Fibroblast of mammary gland (primary cell): ENCODE measurements around the gene EIF3A.
"Not testable (repeated sequence)": the region's sequence is repeated elsewhere in the genome, so short reads cannot be mapped to it uniquely, and the experiment has no call there.

Source experiments
- DNase-seq: peaks from one replicate; pipeline ENCODE4 v3.0.0-alpha.2; 2010; ENCODE audit warnings: low read depth
- H3K4me3 ChIP-seq: 2 replicates; pipeline ENCODE4 v1.5.1; 2011; ENCODE audit warnings: low read depth, mild to moderate bottlenecking, low read length, moderate library complexity; ENCODE audit not compliant: control insufficient read depth
- TF ChIP-seq, protein P1 (sequence below): conservative IDR thresholded peaks from 2 replicates; pipeline ENCODE4 v1.5.1; 2011; ENCODE audit warnings: low read depth, low read length, inconsistent platforms; ENCODE audit not compliant: control insufficient read depth, insufficient read depth

The EIF3A gene

DNA sequence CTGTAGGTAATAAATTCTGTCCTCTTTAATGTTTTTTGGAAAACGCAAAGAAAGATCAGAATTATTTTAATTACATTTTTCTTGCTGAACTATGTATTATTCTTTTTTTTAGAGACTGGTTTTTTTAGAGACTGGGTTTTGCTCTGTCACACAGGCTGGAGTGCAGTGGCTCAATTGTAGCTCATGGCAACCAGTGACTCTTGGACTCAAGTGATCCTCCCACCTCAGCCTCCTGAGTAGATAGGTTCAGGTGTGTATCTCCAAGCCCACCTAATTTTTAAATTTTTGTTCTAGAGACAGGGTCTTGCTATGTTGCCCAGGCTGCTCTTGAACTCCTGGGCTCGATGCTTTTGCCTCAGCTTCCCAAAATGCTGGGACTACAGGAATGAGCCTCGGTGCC is 18.0 kb upstream of the EIF3A start:
- no peak overlapping the region for H3K4me3 ChIP-seq
- no peak for DNase-seq
- TF ChIP-seq, protein P1, sequence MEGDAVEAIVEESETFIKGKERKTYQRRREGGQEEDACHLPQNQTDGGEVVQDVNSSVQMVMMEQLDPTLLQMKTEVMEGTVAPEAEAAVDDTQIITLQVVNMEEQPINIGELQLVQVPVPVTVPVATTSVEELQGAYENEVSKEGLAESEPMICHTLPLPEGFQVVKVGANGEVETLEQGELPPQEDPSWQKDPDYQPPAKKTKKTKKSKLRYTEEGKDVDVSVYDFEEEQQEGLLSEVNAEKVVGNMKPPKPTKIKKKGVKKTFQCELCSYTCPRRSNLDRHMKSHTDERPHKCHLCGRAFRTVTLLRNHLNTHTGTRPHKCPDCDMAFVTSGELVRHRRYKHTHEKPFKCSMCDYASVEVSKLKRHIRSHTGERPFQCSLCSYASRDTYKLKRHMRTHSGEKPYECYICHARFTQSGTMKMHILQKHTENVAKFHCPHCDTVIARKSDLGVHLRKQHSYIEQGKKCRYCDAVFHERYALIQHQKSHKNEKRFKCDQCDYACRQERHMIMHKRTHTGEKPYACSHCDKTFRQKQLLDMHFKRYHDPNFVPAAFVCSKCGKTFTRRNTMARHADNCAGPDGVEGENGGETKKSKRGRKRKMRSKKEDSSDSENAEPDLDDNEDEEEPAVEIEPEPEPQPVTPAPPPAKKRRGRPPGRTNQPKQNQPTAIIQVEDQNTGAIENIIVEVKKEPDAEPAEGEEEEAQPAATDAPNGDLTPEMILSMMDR, result no peak

DNA sequence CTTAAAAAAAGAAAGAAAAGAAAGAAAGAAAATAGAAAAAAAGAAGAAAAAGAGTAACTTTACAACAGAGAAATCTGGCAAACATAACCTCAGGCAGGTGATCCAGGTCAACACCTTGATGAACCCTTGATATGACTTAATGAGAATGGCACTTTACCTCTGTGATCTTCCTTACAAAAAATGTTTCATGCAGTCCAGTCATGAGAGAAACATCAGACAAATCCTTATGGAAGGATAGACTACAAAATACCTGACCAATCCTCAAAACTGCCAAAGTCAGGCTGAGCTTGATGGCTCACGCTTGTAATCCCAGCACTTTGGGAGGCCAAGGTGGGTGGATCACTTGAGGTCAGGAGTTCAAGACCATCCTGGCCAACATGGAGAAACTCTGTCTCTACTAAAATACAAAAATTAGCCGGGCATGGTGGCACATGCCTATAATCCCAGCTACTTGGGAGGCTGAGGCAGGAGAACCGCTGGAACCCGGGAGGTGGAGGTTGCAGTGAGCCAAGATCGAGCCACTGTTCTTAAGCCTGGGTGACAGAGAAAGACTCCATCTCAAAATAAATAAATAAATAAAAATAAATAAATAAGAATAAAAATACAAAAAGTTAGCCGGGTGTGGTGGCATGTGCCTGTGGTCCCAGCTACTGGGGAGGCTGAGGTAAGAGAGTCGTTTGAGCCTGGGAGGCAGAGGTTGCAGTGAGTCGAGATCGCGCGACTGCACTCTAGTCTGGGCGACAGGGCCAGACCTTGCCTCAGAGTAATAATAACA is 16.2 kb upstream of the EIF3A start:
- DNase-seq, H3K4me3 ChIP-seq: not testable (repeated sequence)

DNA sequence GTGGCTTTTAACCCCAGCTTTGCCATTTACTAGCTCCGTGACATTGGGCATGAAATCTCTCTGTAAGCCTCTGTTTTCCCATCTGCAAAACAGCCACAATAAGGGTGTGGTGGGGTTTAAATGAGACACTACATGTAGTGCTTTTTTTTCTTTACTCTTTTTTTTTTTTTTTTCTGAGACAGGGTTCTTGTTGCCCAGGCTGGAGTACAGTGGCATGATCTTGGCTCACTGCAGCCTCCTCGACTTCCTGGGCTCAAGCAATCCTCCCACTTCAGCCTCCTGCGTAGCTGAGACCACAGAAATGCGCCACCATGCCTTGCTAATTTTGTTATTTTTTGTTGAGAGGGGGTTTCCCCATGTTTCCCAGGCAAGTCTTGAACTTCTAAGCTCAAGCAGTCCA is 15.0 kb upstream of the EIF3A start:
- no peak for DNase-seq
- TF ChIP-seq, protein P1, result no peak
- no peak overlapping the region for H3K4me3 ChIP-seq

DNA sequence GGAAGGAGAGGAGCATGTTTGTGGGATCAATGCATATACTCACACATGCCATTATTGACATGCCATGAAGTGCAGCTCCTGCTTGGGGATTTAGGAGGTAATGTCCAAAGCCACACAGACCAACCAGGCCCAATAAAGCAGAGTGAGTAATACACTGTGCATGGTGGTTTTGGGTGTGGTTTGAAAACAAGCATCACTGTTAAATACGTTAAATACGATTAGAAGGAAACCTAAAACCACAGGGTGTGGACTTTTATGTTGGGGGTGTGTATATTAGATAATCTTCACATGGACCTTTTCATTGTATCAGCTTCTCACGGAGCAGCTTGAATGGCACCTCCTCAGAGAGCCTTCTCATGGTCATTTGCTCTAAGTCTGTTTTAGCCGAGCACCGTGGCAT is 10.4 kb upstream of the EIF3A start:
- TF ChIP-seq, protein P1, result no peak
- peak; percentile 91 for DNase-seq
- no peak overlapping the region for H3K4me3 ChIP-seq

DNA sequence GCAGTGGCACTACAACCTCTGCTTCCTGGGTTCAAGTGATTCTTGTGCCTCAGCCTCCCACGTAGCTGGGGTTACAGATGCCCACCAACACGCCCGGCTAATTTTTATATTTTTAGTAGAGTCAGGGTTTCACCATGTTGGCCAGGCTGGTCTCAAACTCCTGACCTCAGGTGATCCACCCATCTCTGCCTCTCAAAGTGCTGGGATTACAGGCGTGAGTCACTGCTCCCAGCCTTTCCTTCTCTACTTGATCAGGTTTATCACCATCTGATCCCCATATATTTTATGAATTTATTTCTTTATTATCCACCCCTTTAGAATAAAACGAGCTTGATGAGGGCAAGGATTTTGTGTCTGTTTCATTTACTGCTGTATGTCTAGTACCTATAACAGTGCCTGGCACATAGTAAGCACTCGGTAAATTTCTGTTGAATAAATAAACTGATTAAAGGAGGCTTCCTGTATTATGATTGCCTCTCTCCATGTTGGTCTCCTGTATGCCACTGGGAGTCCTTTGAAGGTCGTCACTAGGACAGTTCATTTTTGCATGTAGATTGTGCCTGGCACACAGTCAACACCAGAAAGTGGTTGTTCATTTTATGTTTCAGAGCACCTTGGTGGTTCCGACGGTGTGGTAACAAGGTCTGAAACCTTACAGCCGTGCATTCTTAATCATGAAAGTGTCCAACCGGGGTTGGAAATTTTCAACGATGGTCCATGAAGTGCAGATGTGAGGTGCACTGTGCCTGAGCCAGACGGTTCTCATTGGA is 9.6 kb upstream of the EIF3A start:
- DNase-seq, result no peak
- no peak overlapping the region for H3K4me3 ChIP-seq
- TF ChIP-seq, protein P1, result no peak

DNA sequence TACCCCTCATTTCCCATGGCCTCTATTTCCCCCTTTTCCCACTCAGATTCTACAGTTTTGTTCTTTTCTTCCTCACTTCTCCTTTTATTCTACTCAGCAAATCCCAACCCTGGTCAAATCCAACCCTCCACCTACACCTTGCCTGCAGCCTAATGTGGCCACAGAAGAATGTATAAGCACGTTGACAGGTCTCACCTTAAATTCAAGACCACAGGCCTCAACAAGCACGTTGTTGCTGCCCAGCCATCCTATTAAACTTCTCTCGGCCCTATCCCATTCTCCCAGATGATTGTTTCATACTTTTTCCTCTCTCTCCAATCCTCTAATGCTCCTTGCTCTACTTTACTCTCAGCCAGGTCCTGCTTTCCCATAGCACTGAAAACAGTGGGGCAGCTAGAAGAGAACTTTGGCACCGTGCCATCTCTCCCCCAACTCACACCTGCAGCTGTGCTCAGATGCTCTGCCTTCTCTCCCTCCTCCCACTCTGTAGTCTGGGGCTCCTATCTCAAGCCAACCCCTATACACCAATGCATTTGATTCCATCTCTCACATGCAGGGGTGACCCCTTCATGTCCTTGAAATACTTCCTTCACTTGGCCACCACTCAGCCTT is 6.8 kb upstream of the EIF3A start:
- no peak overlapping the region for H3K4me3 ChIP-seq
- TF ChIP-seq, protein P1, result no peak
- no peak for DNase-seq

DNA sequence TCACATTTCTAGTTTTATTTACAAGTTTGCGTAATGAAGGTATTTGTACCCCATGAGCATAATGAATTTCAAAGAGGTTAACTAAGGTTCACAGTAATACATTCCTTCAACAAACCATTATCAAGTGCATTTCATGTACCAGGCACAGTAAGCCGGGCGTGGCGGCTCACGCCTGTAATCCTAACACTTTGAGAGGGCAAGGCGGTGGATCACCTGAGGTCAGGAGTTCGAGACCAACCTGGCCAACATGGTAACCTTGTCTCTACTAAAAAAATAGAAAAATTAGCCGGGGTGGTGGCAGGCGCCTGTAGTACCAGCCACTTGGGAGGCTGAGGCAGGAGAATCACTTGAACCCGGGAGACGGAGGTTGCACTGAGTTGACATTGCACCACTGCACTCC is 4.3 kb upstream of the EIF3A start:
- no peak for DNase-seq
- TF ChIP-seq, protein P1, result no peak
- no peak overlapping the region for H3K4me3 ChIP-seq
